CD4-positive, CD25-positive, alpha-beta regulatory T cell (primary cell): Measurements from ENCODE around the gene ASB8. TPM values are rescaled to one million over a fixed set of nuclear protein-coding genes. Genes with fewer than 3 reads are reported as not detected.

Experiments used
- ATAC-seq, 2 donors: fragments of 150-1000 bp; cut with Tn5 transposase; one replicate each; pipeline ENCODE4 v1.10.0; 2021; ENCODE audit warnings: low read depth in 2 of 2, moderate number of reproducible peaks in 2 of 2, moderate library complexity in 1 of 2
- DNase-seq, 3 donors: peaks; one replicate each; pipeline versions ENCODE4 v3.0.0 to v3.0.0-alpha.2; 2012 to 2022; ENCODE audit warnings: mixed read lengths in 1 of 3
- H3K27ac ChIP-seq: one replicate; pipeline ENCODE4 v1.7.0; 2013; ENCODE audit warnings: mild to moderate bottlenecking, low read length; ENCODE audit not compliant: insufficient read depth, poor library complexity, severe bottlenecking
- H3K27me3 ChIP-seq: one replicate; pipeline ENCODE4 v1.7.0; 2013; ENCODE audit warnings: low read length; ENCODE audit not compliant: control insufficient read depth, insufficient read depth
- H3K36me3 ChIP-seq: one replicate; pipeline ENCODE4 v1.7.0; 2013; ENCODE audit warnings: mild to moderate bottlenecking, low read length, moderate library complexity; ENCODE audit not compliant: control insufficient read depth, insufficient read depth
- H3K4me1 ChIP-seq: 2 replicates; pipeline ENCODE4 v1.7.0; 2013; ENCODE audit warnings: mild to moderate bottlenecking, low read length; ENCODE audit not compliant: insufficient read depth, control insufficient read depth, poor library complexity, severe bottlenecking
- H3K4me3 ChIP-seq: one replicate; pipeline ENCODE4 v1.7.0; 2013; ENCODE audit warnings: low read depth, mild to moderate bottlenecking, low read length, moderate library complexity
- H3K9me3 ChIP-seq, 2 experiments: 1 replicate in 1 of 2; 2 replicates in 1 of 2; pipeline ENCODE4 v1.7.0; 2013; ENCODE audit warnings: low read length in 2 of 2, mild to moderate bottlenecking in 1 of 2, moderate library complexity in 1 of 2; ENCODE audit not compliant: control insufficient read depth in 2 of 2
- H3K27ac Mint-ChIP-seq, 3 donors: one replicate each; pipeline ENCODE4 v1.8.0; 2020 to 2022; ENCODE audit warnings: mild to moderate bottlenecking in 3 of 3, mixed read lengths in 3 of 3, moderate library complexity in 2 of 3
- H3K27me3 Mint-ChIP-seq: one replicate; pipeline ENCODE4 v1.8.0; 2022; ENCODE audit warnings: mild to moderate bottlenecking, mixed read lengths
- H3K36me3 Mint-ChIP-seq: one replicate; pipeline ENCODE4 v1.8.0; 2020; ENCODE audit warnings: mixed read lengths
- H3K4me1 Mint-ChIP-seq, 4 donors: one replicate each; pipeline ENCODE4 v1.8.0; 2020 to 2022; ENCODE audit warnings: mixed read lengths in 4 of 4, mild to moderate bottlenecking in 1 of 4
- H3K4me3 Mint-ChIP-seq, 4 donors: one replicate each; pipeline ENCODE4 v1.8.0; 2020 to 2022; ENCODE audit warnings: mild to moderate bottlenecking in 4 of 4, mixed read lengths in 4 of 4, moderate library complexity in 3 of 4
- H3K9me3 Mint-ChIP-seq, 7 donors: one replicate each; pipeline ENCODE4 v1.8.0; 2020 to 2022; ENCODE audit warnings: mixed read lengths in 7 of 7, mild to moderate bottlenecking in 3 of 7, moderate library complexity in 2 of 7
- polyA plus RNA-seq, 4 donors: library from polyadenylated mRNA; unstranded; fragments of 300-500 nt; fragmentation: Illumina TruSeq; gene quantifications; one replicate each; pipeline ENCODE4 v1.2.3, GENCODE V29; 2021
- total RNA-seq: library from RNA; stranded (reverse); gene quantifications from one replicate; pipeline ENCODE4 v1.2.3, GENCODE V29; 2022

ASB8 gene
- 46.6 TPM for total RNA-seq
- 100 to 1,000 TPM in 1 of 4 donors, 10 to 100 TPM in 3; 73.2 to 121 (median 90.0) TPM for polyA plus RNA-seq

DNA sequence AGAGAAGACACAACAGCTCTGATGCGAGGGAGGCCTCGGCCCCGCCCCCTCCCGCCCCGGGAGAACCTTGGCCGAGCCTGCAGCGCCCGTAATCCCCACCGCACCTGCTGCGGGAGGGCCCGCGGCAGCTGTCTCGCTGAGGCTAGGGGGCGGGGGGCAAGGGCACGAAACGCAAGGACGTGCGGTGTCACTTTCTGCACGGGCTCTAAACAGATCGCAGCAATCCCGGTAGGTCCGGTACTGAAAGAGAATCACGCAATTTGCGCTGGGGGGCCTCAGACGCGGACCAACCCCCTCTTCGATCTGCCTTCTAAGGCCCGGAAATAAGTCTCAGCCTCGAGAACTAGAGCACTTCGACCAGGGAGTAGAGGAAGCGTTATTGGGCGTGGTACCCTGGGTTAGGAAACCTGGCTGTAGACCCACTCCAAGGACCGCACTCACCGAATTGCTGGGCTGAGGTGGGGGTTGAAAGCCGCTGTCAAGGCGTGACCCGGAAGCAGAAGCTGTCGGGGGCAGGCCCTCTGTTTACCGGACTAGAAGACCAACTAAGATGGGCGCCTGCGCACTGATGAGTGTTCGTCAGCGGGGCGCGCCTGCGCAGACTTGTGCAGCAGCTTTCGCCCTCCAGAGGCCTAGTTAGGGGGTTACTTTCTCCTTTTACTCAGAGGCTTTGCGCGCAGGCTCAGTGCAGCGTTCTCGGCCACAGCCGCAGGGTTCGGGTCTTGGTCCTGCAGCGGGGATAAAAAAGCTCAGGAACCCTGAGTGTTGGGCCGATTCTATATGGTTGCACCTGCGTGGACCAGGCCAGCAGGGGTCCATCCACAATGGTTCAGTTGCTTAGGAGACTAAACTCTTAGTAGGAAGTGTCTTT, at the start of gene ASB8:
TSS of gene ASB8 (minus strand) at position 498 of the 871 bp plus-strand sequence. CDS start 4,019 bp downstream, outside the sequence.
- H3K27ac Mint-ChIP-seq = peak within 1 kb of the TSS; percentile 98 to 99 (median 99)
- Histone ChIP-seq H3K36me3 (peaks cover 9% of the 10 kb centered on the region), H3K9me3 (no peaks in the 10 kb centered on the region), H3K27me3 (peaks cover 1% of the 10 kb centered on the region), H3K4me1 (peaks cover 24% of the 10 kb centered on the region), H3K4me3 (peak within 1 kb of the TSS; percentile 88), H3K27ac (peak within 1 kb of the TSS; percentile 88)
- no peaks in the 10 kb centered on the region for H3K27me3 Mint-ChIP-seq
- peak within 1 kb of the TSS; percentile 97 to 98 (median 98) for H3K4me3 Mint-ChIP-seq
- H3K4me1 Mint-ChIP-seq = peaks cover 12 to 55% (median 32%) of the 10 kb centered on the region in 4 donors
- DNase-seq (peak; percentile 97 to 99 (median 99)), ATAC-seq (peak; percentile 88 to 95)
- no peaks in the 10 kb centered on the region for H3K36me3 Mint-ChIP-seq
- H3K9me3 Mint-ChIP-seq = no peaks in the 10 kb centered on the region

DNA sequence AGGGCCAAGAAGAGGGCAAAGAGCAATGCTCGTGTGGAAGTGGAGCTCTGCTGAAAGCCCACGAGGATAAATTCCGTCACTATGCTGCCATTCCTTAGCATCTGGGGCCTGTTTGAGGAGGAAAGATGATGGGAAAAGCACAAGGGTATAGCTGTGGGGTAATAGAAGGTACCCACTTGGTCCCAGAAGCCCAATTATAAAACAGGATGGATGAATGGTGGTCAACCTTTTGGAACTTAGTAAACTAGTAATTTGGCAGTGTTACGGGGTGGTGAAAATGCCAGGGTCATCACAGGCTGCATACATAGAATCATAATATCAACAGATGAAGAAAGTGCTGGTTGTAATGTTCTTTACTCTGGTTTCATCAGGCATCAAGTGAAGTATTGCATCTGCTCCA, 45.9 kb upstream of the ASB8 start, which contains the start of gene OR10AD1:
TSS of gene OR10AD1 (minus strand) at position 101 of the 400 bp plus-strand sequence. CDS start at position 101, 0 bp downstream.
- no peak for DNase-seq
- no peaks in the 10 kb centered on the region for H3K27me3 ChIP-seq
- Mint-ChIP-seq H3K4me1 (peaks cover 0 to 48% (median 25%) of the 10 kb centered on the region in 4 donors), H3K4me3 (peak within 1 kb of the TSS in 1 of 4 donors; percentile 24), H3K27me3 (peaks cover 5% of the 10 kb centered on the region), H3K9me3 (peaks cover 2 to 48% (median 19%) of the 10 kb centered on the region in 7 donors), H3K36me3 (peaks cover 36% of the 10 kb centered on the region), H3K27ac (no peak within 1 kb of the TSS)
- peaks cover 17 to 39% of the 10 kb centered on the region in 2 experiments for H3K9me3 ChIP-seq
- peaks cover 4% of the 10 kb centered on the region for H3K36me3 ChIP-seq
- H3K4me1 ChIP-seq = peaks cover 18% of the 10 kb centered on the region
- no peak within 1 kb of the TSS for H3K27ac ChIP-seq
- no peak for ATAC-seq
- H3K4me3 ChIP-seq = no peak within 1 kb of the TSS

GRCh38 chr12:48202766-48203165, 45.5 kb upstream of the ASB8 start:
- Mint-ChIP-seq H3K4me1 (peaks cover 0 to 48% (median 25%) of the 10 kb centered on the region in 4 donors), H3K4me3 (peak overlapping the region in 1 of 4 donors; percentile 24)

GRCh38 chr12:48201516-48201915, 44.2 kb upstream of the ASB8 start:
- Mint-ChIP-seq H3K36me3 (peaks cover 34% of the 10 kb centered on the region), H3K9me3 (peaks cover 2 to 36% (median 15%) of the 10 kb centered on the region in 7 donors), H3K4me3 (peak overlapping the region in 3 of 4 donors; percentile 9 to 52 (median 43)), H3K4me1 (peaks cover 5 to 55% (median 30%) of the 10 kb centered on the region in 4 donors), H3K27ac (peak overlapping the region in 1 of 3 donors; percentile 94), H3K27me3 (peaks cover 7% of the 10 kb centered on the region)
- no peak overlapping the region for H3K27ac ChIP-seq
- no peaks in the 10 kb centered on the region for H3K27me3 ChIP-seq
- no peak for ATAC-seq
- no peak for DNase-seq
- peaks cover 13 to 30% of the 10 kb centered on the region in 2 experiments for H3K9me3 ChIP-seq
- no peak overlapping the region for H3K4me3 ChIP-seq
- peaks cover 4% of the 10 kb centered on the region for H3K36me3 ChIP-seq
- H3K4me1 ChIP-seq = peaks cover 26% of the 10 kb centered on the region

More at GRCh38 chr12:48202766-48203165, 45.5 kb upstream of the ASB8 start:
- Histone ChIP-seq H3K9me3 (peaks cover 16 to 34% of the 10 kb centered on the region in 2 experiments), H3K27ac (no peak overlapping the region), H3K36me3 (peaks cover 4% of the 10 kb centered on the region), H3K4me3 (no peak overlapping the region), H3K4me1 (peaks cover 18% of the 10 kb centered on the region), H3K27me3 (no peaks in the 10 kb centered on the region)
- DNase-seq = no peak
- no peak for ATAC-seq
- Mint-ChIP-seq H3K9me3 (peaks cover 2 to 46% (median 17%) of the 10 kb centered on the region in 7 donors), H3K27me3 (peaks cover 7% of the 10 kb centered on the region), H3K27ac (no peak overlapping the region), H3K36me3 (peaks cover 36% of the 10 kb centered on the region)

GRCh38 chr12:48201091-48201490, 43.8 kb upstream of the ASB8 start:
- no peak for DNase-seq
- Histone ChIP-seq H3K4me1 (peaks cover 26% of the 10 kb centered on the region), H3K27ac (no peak overlapping the region), H3K36me3 (peaks cover 4% of the 10 kb centered on the region), H3K27me3 (no peaks in the 10 kb centered on the region), H3K9me3 (peaks cover 9 to 26% of the 10 kb centered on the region in 2 experiments), H3K4me3 (no peak overlapping the region)
- Mint-ChIP-seq H3K9me3 (peaks cover 2 to 32% (median 14%) of the 10 kb centered on the region in 7 donors), H3K4me1 (peaks cover 5 to 57% (median 30%) of the 10 kb centered on the region in 4 donors), H3K36me3 (peaks cover 30% of the 10 kb centered on the region), H3K4me3 (peak overlapping the region in 3 of 4 donors; percentile 88 to 90 (median 88)), H3K27me3 (peaks cover 7% of the 10 kb centered on the region), H3K27ac (peak overlapping the region in 2 of 3 donors; percentile 94)
- ATAC-seq = no peak

GRCh38 chr12:48199774-48200221, 42.5 kb upstream of the ASB8 start:
- Mint-ChIP-seq H3K9me3 (peaks cover 2 to 31% (median 14%) of the 10 kb centered on the region in 7 donors), H3K27me3 (peaks cover 7% of the 10 kb centered on the region), H3K4me1 (peaks cover 5 to 57% (median 30%) of the 10 kb centered on the region in 4 donors), H3K4me3 (peak overlapping the region; percentile 88 to 96 (median 89)), H3K27ac (peak overlapping the region; percentile 50 to 94 (median 94)), H3K36me3 (peaks cover 29% of the 10 kb centered on the region)
- no peaks in the 10 kb centered on the region for H3K27me3 ChIP-seq
- no peak for ATAC-seq
- peak overlapping the region; percentile 94 for H3K27ac ChIP-seq
- H3K9me3 ChIP-seq = peaks cover 5 to 15% of the 10 kb centered on the region in 2 experiments
- DNase-seq = peak in 1 of 3 donors; percentile 40
- peak overlapping the region; percentile 98 for H3K4me3 ChIP-seq
- H3K36me3 ChIP-seq = peaks cover 4% of the 10 kb centered on the region
- peaks cover 26% of the 10 kb centered on the region for H3K4me1 ChIP-seq

DNA sequence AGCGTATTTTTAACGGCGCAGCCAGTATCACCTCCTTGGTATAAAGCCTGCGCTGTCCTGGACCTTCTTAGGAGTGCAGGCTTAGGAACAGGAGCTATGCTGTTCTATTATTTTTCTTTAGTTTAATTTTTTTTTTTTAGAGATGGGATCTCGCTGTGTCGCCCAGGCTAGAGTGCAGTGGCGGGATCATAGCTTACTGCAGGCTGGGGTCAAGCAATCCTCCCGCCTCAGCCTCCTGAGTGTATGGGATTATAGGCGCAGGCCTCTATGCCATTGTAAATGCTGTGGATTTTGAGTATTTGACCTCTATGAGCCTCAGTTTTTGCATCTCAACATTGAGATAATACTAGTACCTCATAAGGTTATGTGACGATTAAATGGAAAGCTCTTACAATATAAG, 41.7 kb upstream of the ASB8 start:
- H3K36me3 ChIP-seq = no peaks in the 10 kb centered on the region
- Mint-ChIP-seq H3K36me3 (peaks cover 21% of the 10 kb centered on the region), H3K4me1 (peaks cover 5 to 54% (median 30%) of the 10 kb centered on the region in 4 donors), H3K9me3 (peaks cover 2 to 23% (median 11%) of the 10 kb centered on the region in 7 donors), H3K27me3 (peaks cover 12% of the 10 kb centered on the region), H3K27ac (peak overlapping the region; percentile 50 to 94 (median 94)), H3K4me3 (peak overlapping the region; percentile 88 to 96 (median 89))
- ATAC-seq = no peak
- H3K27me3 ChIP-seq = peaks cover 3% of the 10 kb centered on the region
- H3K9me3 ChIP-seq = peaks cover 5 to 7% of the 10 kb centered on the region in 2 experiments
- DNase-seq = no peak
- H3K4me1 ChIP-seq = peaks cover 26% of the 10 kb centered on the region
- peak overlapping the region; percentile 98 for H3K4me3 ChIP-seq
- H3K27ac ChIP-seq = peak overlapping the region; percentile 94
